Adipose tissue (tissue), 3 donors: Measurements from ENCODE around the gene DDX54. TPM values are rescaled to one million over a fixed set of nuclear protein-coding genes. Genes with fewer than 3 reads are reported as not detected.
A peak's percentile ranks its signal among the peaks of the same experiment; 100 is the strongest.

Source experiments
- H3K27ac ChIP-seq: one replicate; pipeline ENCODE4 v1.5.1; 2013; ENCODE audit warnings: low read depth, low read length
- WGBS, 3 donors: extraction: QIAGEN DNeasy Blood & Tissue Kit; methylation state at CpG; one replicate each; pipeline ENCODE4 v1.1.7; 2013; 5-methylcytosine and 5-hydroxymethylcytosine counted together
- polyA plus RNA-seq, 3 donors: library from polyadenylated mRNA; stranded (reverse); fragments of 200-250 nt; gene quantifications; one replicate each; pipeline ENCODE4 v1.2.3, GENCODE V29; 2013
- donor health status: healthy with polysubstance abuse.
- donor health status: Bipolar disorder and iron deficiency.
- donor health status: healthy.

Gene DDX54
- polyA plus RNA-seq, 3 donors: 25.8 to 49.2 (median 38.6) TPM

- H3K27ac ChIP-seq: no peak overlapping the region
- WGBS, 3 donors: 0 to 12% (median 10%) methylated on average over 4 of the region's 4 CpGs
Measured at GRCh38 chr12:113196990-113197389, 11.7 kb upstream of the DDX54 start.

DNA sequence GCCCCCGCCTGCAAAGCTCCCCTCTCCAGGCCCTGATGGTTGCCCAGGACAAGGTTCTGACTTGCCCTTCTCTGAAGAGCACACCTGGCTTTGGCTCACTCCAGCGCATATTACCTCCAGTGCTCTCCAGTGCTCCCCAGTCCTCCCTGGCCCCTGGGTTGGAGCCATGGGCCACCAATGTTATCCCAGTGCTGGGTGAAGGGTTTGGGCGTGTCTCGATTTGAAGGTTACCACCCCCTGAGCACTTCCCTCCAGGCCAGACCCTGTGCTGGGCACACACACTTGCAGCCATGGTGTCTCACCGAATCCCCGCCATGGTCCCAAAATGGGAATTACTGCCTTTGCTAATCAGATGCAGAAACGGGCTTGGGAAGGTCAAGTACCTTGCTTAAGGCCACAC is 11.3 kb upstream of the DDX54 start:
- H3K27ac ChIP-seq: no peak overlapping the region
- 75 to 80% (median 76%) methylated on average over 7 of the region's 7 CpGs for WGBS, 3 donors

DNA sequence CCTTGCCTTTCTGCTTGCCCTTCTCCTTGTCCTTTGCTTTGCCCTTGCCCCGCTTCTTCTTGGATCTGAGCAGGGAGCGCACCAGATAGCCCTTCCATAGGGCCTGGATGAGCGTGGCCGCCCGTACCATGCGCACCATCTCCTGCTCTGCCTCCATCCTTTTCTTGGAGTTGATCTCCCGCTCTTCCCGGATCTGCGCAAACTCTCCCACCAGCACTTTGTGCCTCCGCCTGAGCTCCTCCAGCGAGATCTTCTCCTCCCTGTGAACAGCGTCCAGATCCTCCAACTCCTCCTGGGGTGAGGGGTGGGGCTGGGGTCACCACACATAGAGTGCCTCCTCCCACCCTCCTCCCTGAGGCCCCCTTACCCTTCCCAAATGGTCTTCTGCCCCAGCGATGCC is 10.3 kb upstream of the DDX54 start:
- no peak overlapping the region for H3K27ac ChIP-seq
- WGBS, 3 donors: 91 to 96% (median 92%) methylated on average over 13 of the region's 13 CpGs

DNA sequence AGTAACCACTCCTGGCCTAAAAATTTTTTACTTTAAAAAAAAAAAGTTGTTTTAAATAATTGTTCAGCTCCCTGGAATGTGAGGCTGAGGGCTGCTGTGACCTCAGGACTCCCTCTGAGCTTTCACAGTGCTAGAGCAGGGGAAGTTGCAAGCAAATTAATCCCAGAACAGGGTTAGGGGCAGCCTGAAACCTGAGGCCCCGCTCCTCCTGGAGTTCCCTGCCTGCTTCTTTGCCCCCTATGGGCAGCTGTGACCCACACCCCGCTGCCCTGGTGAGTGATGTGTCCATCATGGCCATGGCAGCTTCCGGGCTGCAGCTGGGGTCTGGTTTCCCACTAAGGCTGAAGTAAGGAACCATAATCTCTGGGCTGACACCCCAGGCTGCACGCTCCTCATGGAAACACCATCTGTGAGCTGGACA is 9.7 kb upstream of the DDX54 start:
- 82 to 88% (median 88%) methylated on average over 4 of the region's 4 CpGs for WGBS, 3 donors
- no peak overlapping the region for H3K27ac ChIP-seq

- 93 to 95% (median 95%) methylated on average over 19 of the region's 19 CpGs for WGBS, 3 donors
- H3K27ac ChIP-seq: no peak overlapping the region
Measured at GRCh38 chr12:113191227-113191626, 5.9 kb upstream of the DDX54 start.

GRCh38 chr12:113190761-113191160 is 5.5 kb upstream of the DDX54 start:
- H3K27ac ChIP-seq: no peak overlapping the region
- 87 to 94% (median 88%) methylated on average over 4 of the region's 4 CpGs for WGBS, 3 donors

DNA sequence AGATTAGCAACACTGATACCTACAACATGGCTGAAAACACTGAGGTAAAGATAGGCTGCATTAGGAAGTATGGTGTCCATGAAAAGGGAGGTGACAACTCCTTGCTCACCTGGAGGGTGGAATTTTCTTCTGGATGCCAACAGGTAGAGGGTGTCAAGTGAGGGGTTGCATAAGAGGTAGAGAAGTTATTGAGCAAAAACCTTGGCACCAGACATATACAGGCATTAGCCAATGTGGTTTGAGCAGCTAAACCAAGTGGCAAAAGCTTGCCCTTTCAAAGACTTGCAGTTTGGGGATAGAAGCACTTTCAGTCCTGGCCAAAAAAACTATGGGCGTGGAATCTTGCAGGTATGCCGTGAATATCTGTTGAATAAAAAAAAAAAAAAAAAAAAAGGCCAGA is 4.1 kb upstream of the DDX54 start:
- 79 to 91% (median 90%) methylated on average over 2 of the region's 2 CpGs for WGBS, 3 donors
- no peak overlapping the region for H3K27ac ChIP-seq

GRCh38 chr12:113186666-113187325 is 1.5 kb upstream of the DDX54 start:
- no peak overlapping the region for H3K27ac ChIP-seq
- 58 to 89% (median 78%) methylated on average over 16 of the region's 16 CpGs for WGBS, 3 donors

DNA sequence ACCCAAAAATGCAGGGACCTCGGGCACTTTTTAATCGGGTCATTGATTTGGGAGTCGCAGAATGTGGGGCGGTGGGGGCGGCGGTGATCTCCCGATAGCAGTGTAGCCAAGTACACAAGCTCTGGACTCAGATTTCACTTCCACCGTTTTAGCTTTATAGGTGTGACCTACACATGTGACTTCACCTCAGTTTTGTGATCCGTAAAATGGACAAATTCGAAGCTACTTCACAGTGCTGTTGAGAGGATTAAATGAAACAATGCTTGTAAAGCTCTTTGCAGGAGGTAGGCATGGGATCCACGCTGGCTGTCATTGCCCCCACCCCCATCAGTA is 721 bp upstream of the DDX54 start:
- H3K27ac ChIP-seq: no peak overlapping the region
- 6 to 11% (median 8%) methylated on average over 11 of the region's 11 CpGs for WGBS, 3 donors

- peak overlapping the region; percentile 83 for H3K27ac ChIP-seq
- WGBS, 3 donors: 0% methylated on average over 20 of the region's 20 CpGs
Measured at GRCh38 chr12:113184900-113185179, 438 bp downstream of the DDX54 start.

GRCh38 chr12:113184098-113184899 is 979 bp downstream of the DDX54 start:
- H3K27ac ChIP-seq: no peak overlapping the region
- 26 to 29% (median 26%) methylated on average over 26 of the region's 26 CpGs for WGBS, 3 donors

DNA sequence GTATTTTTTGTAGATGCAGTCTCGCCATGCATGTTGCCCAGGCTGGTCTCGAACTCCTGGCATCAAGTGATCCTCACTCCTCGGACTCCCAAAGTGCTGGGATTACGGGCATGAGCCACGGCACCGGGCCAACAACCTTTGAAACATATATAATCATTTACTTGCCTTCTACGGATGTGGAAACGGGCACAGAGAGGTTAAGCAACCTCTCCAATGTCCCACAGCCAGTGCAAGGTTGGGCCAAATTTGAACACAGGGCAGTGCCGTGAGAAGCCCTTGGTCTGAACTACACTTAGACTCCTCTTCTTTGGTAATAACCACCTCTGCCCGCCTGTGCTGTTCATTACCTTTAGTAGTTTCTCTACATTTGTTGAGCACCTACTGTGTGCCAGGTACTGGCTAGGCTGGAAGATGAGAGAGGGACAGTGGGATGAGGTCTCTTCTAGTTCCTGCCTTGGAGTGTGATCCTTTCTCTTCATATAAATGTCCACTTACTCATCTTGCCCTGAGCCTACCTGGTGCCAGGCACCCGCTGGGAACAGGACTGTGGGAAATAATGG is 2.2 kb downstream of the DDX54 start:
- 89 to 97% (median 96%) methylated on average over 11 of the region's 11 CpGs for WGBS, 3 donors
- H3K27ac ChIP-seq: no peak overlapping the region

- no peak overlapping the region for H3K27ac ChIP-seq
- WGBS, 3 donors: 80 to 92% (median 91%) methylated on average over 3 of the region's 3 CpGs
Measured at GRCh38 chr12:113181975-113182374, 3.3 kb downstream of the DDX54 start.

GRCh38 chr12:113180333-113180732 is 4.9 kb downstream of the DDX54 start:
- 70 to 81% (median 79%) methylated on average over 4 of the region's 4 CpGs for WGBS, 3 donors
- H3K27ac ChIP-seq: no peak overlapping the region

DNA sequence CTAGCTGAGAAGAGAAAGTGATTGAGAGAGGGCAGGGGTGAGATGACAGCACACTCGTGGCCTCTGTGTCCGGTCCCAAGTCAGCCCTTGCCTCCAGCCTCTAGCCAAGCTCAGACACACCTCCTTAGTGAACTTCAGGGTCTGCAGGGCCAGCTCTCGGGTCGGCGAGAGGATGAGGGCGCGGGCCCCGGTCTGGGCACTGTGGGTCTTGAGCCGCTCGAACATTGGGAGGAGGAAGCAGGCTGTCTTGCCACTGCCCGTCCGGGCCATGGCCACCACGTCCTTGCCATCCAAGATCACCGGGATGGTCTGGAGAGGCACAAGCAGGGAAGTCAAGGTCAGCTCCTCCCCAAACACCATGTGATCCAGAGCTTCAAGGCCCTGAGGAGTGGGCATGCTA is 6.3 kb downstream of the DDX54 start:
- no peak overlapping the region for H3K27ac ChIP-seq
- WGBS, 3 donors: 85 to 98% (median 96%) methylated on average over 12 to 14 of the region's 14 CpGs

- 55 to 60% (median 57%) methylated on average over 30 to 32 of the region's 32 CpGs for WGBS, 3 donors
- H3K27ac ChIP-seq: no peak overlapping the region
Measured at GRCh38 chr12:113174461-113175384, 10.6 kb downstream of the DDX54 start.

- no peak overlapping the region for H3K27ac ChIP-seq
- WGBS, 3 donors: 82 to 95% (median 94%) methylated on average over 7 of the region's 7 CpGs
Measured at GRCh38 chr12:113173081-113173698, 12.1 kb downstream of the DDX54 start.

- no peak overlapping the region for H3K27ac ChIP-seq
- WGBS, 3 donors: 93 to 95% (median 95%) methylated on average over 20 of the region's 20 CpGs
Measured at GRCh38 chr12:113172185-113172584, 13.1 kb downstream of the DDX54 start.

GRCh38 chr12:113171543-113171942 is 13.7 kb downstream of the DDX54 start:
- H3K27ac ChIP-seq: no peak overlapping the region
- 97% methylated on average over 9 of the region's 9 CpGs for WGBS, 3 donors
